Small intestine (tissue), 7 donors: ENCODE data around the gene LGALS9C. TPM values are rescaled to one million over a fixed set of nuclear protein-coding genes. Genes with fewer than 3 reads are reported as not detected.
"Not testable (repeated sequence)": the region's sequence is repeated elsewhere in the genome, so short reads cannot be mapped to it uniquely, and the experiment has no call there.

Source experiments
- DNase-seq, 2 donors: peaks; one replicate each; pipeline versions ENCODE4 v3.0.0 to v3.0.0-alpha.2; 2013
- FAIRE-seq: peaks from 2 replicates; lab custom pipeline; 2012; peaks lifted over from hg19 to GRCh38; lab: Jason Lieb, UNC
- H3K27ac ChIP-seq, 3 donors: one replicate each; pipeline ENCODE4 v1.5.1; 2013; ENCODE audit warnings: low read length in 2 of 3, mild to moderate bottlenecking in 2 of 3, control low read depth in 1 of 3, inconsistent platforms in 1 of 3, low read depth in 1 of 3, moderate library complexity in 1 of 3
- H3K27me3 ChIP-seq, 3 donors: one replicate each; pipeline ENCODE4 v1.6.1; 2013; ENCODE audit warnings: low read length in 3 of 3, inconsistent platforms in 1 of 3; ENCODE audit not compliant: control insufficient read depth in 3 of 3, insufficient read depth in 3 of 3
- H3K36me3 ChIP-seq, 3 donors: one replicate each; pipeline ENCODE4 v1.6.1; 2013; ENCODE audit warnings: low read length in 3 of 3, inconsistent platforms in 1 of 3, low read depth in 1 of 3, mild to moderate bottlenecking in 1 of 3, moderate library complexity in 1 of 3; ENCODE audit not compliant: control insufficient read depth in 3 of 3, insufficient read depth in 2 of 3
- H3K4me1 ChIP-seq, 3 donors: one replicate each; pipeline ENCODE4 v1.6.1; 2013; ENCODE audit warnings: low read length in 2 of 3, inconsistent platforms in 1 of 3, low read depth in 1 of 3, mild to moderate bottlenecking in 1 of 3, moderate library complexity in 1 of 3; ENCODE audit not compliant: control insufficient read depth in 3 of 3, insufficient read depth in 2 of 3
- H3K4me3 ChIP-seq, 3 donors: one replicate each; pipeline ENCODE4 v1.5.1; 2013; ENCODE audit warnings: low read length in 3 of 3, control low read depth in 1 of 3, inconsistent platforms in 1 of 3, low read depth in 1 of 3, mild to moderate bottlenecking in 1 of 3, moderate library complexity in 1 of 3
- H3K9me3 ChIP-seq, 2 donors: one replicate each; pipeline ENCODE4 v1.6.1; 2013; ENCODE audit warnings: low read depth in 1 of 2, low read length in 1 of 2; ENCODE audit not compliant: control insufficient read depth in 2 of 2, insufficient read depth in 1 of 2
- WGBS, 3 donors: extraction: QIAGEN DNeasy Blood & Tissue Kit; methylation state at CpG; one replicate each; pipeline ENCODE4 v1.1.7; 2013; 5-methylcytosine and 5-hydroxymethylcytosine counted together
- polyA plus RNA-seq, 4 donors: library from polyadenylated mRNA; stranded (reverse) in 3 of 4; unstranded in 1 of 4; fragments of 200-250 nt in 3 of 4; fragments of 120-200 nt in 1 of 4; gene quantifications; one replicate each; pipeline versions ENCODE4 v1.2.1 to v1.2.3, GENCODE V29; 2013
- donor health status: healthy with polysubstance abuse.
- donor health status: control.
- donor health status: control.
- donor health status: Bipolar disorder and iron deficiency.
- donor health status: healthy.

LGALS9C gene
- polyA plus RNA-seq, 4 donors: 1.2 to 18.0 (median 7.2) TPM

GRCh38 chr17:18487633-18488032, 11.0 kb downstream of the LGALS9C start:
- H3K4me3 ChIP-seq, DNase-seq, H3K4me1 ChIP-seq, H3K27ac ChIP-seq, H3K9me3 ChIP-seq, H3K36me3 ChIP-seq, FAIRE-seq, H3K27me3 ChIP-seq: not testable (repeated sequence)
- WGBS, 3 donors: 75 to 85% (median 79%) methylated on average over 2 to 3 of the region's 10 CpGs

- FAIRE-seq, H3K4me3 ChIP-seq: not testable (repeated sequence)
- 79 to 99% (median 92%) methylated on average over 10 to 13 of the region's 15 CpGs for WGBS, 3 donors
Measured at GRCh38 chr17:18488622-18489021, 12.0 kb downstream of the LGALS9C start.

GRCh38 chr17:18490016-18490415, 13.4 kb downstream of the LGALS9C start:
- H3K27me3 ChIP-seq, H3K4me3 ChIP-seq, H3K36me3 ChIP-seq, FAIRE-seq, DNase-seq, H3K4me1 ChIP-seq, H3K9me3 ChIP-seq, H3K27ac ChIP-seq: not testable (repeated sequence)
- WGBS, 3 donors: 92 to 100% methylated on average over 2 to 3 of the region's 7 CpGs; no CpG with 5 or more reads in 1 of the 3 donors

More at GRCh38 chr17:18488622-18489021, 12.0 kb downstream of the LGALS9C start:
- not testable (repeated sequence) for H3K9me3 ChIP-seq, DNase-seq, H3K27me3 ChIP-seq, H3K36me3 ChIP-seq, H3K4me1 ChIP-seq, H3K27ac ChIP-seq

GRCh38 chr17:18492712-18493480, 16.3 kb downstream of the LGALS9C start:
- 30 to 43% (median 39%) methylated on average over 8 to 15 of the region's 23 CpGs for WGBS, 3 donors
- peak; percentile 38 to 47 for DNase-seq

GRCh38 chr17:18494250-18494768, 17.7 kb downstream of the LGALS9C start:
- H3K4me1 ChIP-seq, FAIRE-seq, DNase-seq, H3K27me3 ChIP-seq, H3K9me3 ChIP-seq, H3K36me3 ChIP-seq, H3K27ac ChIP-seq, H3K4me3 ChIP-seq: not testable (repeated sequence)
- 45 to 69% (median 61%) methylated on average over 6 to 9 of the region's 13 CpGs for WGBS, 3 donors

More at GRCh38 chr17:18492712-18493480, 16.3 kb downstream of the LGALS9C start:
- FAIRE-seq, H3K27me3 ChIP-seq, H3K4me1 ChIP-seq, H3K4me3 ChIP-seq, H3K27ac ChIP-seq, H3K9me3 ChIP-seq, H3K36me3 ChIP-seq: not testable (repeated sequence)

- H3K27ac ChIP-seq, H3K4me1 ChIP-seq, FAIRE-seq, H3K36me3 ChIP-seq, H3K27me3 ChIP-seq, DNase-seq, H3K9me3 ChIP-seq, H3K4me3 ChIP-seq: not testable (repeated sequence)
- 62 to 70% (median 67%) methylated on average over 5 to 6 of the region's 6 CpGs for WGBS, 3 donors
Measured at GRCh38 chr17:18497044-18497443, 20.5 kb downstream of the LGALS9C start.

- not testable (repeated sequence) for DNase-seq, H3K4me1 ChIP-seq, H3K36me3 ChIP-seq, H3K27ac ChIP-seq, H3K9me3 ChIP-seq, H3K4me3 ChIP-seq, FAIRE-seq, H3K27me3 ChIP-seq
- WGBS, 3 donors: 63 to 71% (median 66%) methylated on average over 2 of the region's 6 CpGs
Measured at GRCh38 chr17:18499100-18499499, 22.5 kb downstream of the LGALS9C start.

GRCh38 chr17:18499756-18500155, 23.2 kb downstream of the LGALS9C start:
- FAIRE-seq, H3K27ac ChIP-seq, H3K4me3 ChIP-seq, H3K4me1 ChIP-seq, H3K27me3 ChIP-seq, H3K9me3 ChIP-seq, DNase-seq, H3K36me3 ChIP-seq: not testable (repeated sequence)
- 81 to 92% (median 87%) methylated on average over 9 to 15 of the region's 15 CpGs for WGBS, 3 donors
